ENCODE measurements around the gene ATF2.
"Not testable (repeated sequence)": the region's sequence is repeated elsewhere in the genome, so short reads cannot be mapped to it uniquely, and the experiment has no call there.

The ATF2 gene

DNA sequence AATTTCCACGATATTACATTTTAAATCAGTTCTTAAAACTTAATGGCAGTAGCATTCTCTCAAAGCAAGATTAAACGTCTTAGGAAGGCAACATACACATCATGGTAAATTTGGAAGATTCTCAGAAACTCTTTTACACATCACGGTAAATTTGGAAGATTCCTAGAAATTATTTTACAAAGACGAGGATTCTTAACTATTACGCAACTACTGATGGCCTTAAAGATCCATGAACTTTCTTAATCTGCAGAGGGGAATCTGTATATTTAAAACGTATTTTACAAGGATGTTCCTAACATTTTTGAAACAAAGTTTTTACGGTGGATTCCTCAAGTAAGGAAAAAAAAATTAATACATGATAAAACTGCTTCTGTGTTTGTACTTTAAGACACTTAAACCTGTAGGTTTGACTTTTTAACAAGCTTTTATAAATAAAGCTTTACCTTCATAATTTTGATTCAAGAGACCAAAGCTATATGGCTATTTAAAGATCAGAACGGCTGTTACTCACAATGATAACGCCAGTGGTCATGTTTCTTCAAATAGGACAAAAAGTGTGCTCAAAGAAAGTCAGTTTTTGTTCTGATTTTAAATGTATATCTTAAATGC, 1.7 kb downstream of the ATF2 start:
- DNase-seq (ENCODE audit: low spot score): no peak

DNA sequence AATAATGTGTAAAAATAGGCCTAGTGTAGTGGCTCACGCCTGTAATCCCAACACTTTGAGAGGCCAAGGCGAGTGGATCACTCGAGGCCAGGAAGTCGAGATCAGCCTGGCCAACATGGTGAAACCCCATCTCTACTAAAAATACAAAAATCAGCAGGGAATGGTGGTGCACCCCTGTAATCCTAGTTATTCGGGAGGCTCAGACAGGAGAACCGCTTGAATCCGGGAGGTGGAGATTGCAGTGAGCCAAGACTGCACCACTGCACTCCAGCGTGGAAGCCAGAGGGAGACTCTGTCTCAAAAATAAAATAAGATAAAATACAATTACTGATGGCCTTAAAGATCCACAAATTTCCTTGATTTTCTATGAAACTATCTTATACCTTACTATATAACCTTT, 3.8 kb downstream of the ATF2 start:
- no peak for DNase-seq (ENCODE audit: low spot score)

DNA sequence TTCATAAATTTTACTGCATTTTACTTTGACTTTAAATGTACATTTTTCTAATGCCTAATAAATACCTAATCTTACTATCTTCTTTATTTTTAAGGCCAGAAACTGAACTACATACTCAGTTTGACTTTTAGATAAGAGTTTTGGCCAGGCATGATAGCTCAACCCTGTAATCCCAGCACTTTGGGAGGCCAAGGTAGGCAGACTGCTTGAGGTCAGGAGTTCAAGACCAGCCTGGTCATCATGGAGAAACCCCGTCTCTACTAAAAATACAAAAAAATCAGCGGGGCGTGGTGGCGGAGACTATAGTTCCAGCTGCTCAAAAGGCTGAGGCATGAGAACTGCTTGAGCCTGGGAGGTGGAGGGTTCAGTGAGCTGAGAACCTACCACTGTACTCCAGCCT, 9.1 kb downstream of the ATF2 start:
- no peak for DNase-seq (ENCODE audit: low spot score)

DNA sequence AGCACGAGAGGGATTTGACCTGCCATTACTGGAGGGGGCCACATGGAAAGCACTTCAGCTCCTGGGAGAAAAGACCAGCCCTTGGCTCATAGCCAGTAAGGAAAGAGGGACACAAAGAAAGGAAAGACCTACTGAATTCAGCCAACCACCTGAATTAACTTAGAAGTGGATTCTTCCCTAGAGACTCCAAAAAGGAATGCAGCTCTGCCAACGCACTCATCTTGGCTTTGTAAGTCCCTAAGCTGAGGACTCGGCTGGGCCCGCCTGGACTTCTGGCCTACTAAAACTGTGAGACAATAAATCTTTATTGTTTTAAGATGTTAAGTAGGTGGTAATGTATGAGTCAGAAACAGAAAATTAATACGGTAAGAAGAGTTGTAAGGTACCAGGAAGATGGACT, 11.5 kb downstream of the ATF2 start:
- DNase-seq (ENCODE audit: low spot score): no peak

DNA sequence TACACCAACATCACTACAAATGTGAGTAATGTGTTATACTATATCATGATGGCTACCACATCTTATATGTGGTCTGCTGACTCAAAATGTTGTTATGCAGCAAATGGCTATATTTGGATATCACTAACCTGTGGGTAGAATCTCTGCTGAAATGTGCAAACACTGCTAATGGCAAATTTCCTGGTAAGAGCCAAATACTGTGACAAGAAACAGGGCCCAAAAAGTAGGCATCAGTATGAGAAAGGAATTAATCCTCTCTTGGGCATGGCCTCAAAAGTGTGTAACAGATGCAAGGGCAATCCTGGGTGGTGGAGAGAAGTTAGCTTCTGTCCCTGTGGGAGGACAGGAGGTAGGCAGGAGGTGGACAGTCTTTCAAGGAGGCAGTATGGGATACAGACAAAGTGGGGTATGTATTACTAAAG, 13.3 kb downstream of the ATF2 start:
- no peak for DNase-seq (ENCODE audit: low spot score)

DNA sequence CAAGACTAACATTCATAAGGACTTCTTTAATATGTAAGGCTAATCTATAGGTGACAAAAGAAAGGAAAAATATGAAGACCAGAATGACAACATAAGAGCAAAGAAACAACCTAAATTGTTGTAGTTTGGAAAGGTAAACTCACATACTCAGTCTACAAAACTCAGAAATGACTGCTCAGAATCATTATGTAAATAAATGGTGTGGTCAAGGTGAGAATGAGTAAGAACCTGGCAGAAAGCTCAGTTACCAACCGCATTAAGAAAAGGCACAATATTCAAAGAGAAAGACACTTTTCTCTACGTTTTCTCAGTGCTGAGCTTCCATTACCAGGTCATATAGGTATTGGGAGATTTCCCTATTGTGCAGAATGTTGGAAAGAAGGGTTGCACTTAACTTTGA, 15.8 kb downstream of the ATF2 start:
- no peak for DNase-seq (ENCODE audit: low spot score)

DNA sequence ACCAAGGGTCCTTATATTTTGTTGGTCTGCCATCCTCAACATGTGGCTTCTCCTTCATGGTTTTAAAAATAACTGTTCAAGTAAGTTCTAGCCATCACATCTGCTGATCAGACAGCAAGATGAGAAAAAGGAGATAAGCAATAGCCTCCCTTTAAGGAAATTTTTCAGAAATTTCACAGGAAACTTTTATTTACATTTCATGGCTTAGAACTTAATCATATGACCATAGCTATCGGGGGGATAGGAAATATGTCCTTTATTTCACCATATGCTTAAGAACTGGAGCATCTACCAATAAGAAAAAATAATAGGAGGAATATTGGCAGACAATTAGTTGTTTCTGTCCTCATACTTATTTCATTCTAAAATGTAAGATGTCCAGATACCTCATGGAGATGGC, 16.2 kb downstream of the ATF2 start:
- DNase-seq (ENCODE audit: low spot score): no peak

DNA sequence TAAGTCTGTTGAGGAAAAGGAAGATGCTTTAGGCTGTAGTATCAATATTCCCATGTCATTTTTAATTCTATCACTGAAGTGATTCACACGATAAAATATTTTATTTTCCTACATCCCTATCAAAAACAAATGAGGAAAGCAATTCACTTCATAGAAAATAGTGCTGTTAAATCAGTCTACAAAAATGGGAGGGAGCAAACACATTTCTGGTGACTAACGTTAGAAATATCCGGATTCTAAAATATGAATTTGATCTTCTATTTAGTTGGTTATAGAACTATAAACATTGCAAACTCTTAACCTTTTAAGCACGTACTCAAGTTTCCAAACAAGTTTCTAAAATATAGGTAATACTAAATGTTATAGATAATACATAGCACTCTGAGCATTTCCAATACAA, 20.8 kb downstream of the ATF2 start:
- no peak for DNase-seq (ENCODE audit: low spot score)

DNA sequence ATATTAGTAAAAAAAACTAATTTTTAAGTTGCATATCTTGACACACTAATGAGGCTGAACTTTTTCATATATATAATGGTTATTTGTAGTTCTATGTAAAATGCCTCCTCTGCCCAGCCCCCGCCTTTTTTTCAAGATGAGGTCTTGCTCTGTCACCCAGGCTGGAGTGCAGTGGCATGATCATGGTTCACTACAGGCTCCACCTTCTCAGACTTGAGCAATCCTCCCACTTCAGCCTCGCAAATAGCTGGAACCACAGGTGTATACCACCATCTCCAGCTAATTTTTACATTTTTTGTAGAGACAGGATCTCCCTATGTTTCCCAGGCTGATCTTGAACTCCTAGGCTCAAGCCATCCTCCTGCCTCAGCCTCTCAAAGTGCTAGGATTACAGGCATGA, 24.3 kb downstream of the ATF2 start:
- no peak for DNase-seq (ENCODE audit: low spot score)

DNA sequence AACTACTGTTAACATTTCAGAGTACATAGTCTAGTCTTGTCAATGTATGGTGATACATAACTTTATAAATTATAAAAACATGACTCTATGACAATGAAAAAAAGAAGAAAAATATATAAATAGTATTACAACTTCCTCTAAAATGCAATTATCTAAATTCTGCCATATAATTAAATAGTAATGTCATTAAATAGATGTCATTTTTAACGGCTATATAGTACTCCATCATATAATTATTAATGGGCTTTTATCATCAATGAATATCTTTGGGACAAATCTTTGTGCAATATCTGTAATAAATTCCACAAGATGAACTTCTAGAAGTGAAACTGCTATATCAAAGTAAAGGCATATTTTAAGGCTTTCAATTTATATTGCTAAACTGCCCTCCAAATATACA, 24.8 kb downstream of the ATF2 start:
- DNase-seq (ENCODE audit: low spot score): no peak

DNA sequence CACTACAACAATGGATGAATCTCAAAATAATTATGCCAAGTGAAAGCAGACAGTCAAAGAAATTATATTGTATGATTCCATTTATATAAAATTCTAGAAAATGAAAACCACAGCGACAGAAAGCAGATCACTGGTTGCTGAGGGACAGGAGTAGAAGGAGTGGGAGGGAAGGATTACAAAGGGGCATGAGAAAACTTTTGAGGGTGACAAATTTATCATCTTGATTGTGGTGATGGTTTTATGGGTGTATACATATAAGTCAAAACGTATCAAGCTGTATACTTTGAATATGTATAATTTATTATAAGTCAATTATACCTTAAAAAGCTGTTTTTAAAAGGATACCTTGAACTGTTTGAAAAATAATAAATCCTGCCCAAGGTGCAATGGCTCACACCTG, 27.7 kb downstream of the ATF2 start:
- DNase-seq (ENCODE audit: low spot score): no peak

DNA sequence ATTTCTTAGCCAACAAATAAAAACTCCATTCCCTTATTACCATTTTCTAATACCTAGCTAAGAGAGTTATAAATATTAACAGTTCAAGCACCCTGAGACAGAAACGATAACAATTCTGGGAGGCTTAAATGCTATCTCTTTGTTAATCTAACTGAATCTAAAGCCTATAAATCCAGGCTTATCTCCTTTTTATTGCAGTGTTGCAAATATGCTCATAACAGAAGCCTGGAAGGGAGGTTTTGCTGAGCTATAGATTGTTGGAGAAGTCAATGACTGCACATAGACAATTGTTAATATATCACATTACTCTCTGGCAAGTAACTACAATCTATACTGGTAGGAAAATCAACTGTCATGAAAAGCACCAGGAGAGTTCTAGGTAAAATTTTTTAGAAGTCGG, 30.2 kb downstream of the ATF2 start:
- DNase-seq (ENCODE audit: low spot score): no peak

DNA sequence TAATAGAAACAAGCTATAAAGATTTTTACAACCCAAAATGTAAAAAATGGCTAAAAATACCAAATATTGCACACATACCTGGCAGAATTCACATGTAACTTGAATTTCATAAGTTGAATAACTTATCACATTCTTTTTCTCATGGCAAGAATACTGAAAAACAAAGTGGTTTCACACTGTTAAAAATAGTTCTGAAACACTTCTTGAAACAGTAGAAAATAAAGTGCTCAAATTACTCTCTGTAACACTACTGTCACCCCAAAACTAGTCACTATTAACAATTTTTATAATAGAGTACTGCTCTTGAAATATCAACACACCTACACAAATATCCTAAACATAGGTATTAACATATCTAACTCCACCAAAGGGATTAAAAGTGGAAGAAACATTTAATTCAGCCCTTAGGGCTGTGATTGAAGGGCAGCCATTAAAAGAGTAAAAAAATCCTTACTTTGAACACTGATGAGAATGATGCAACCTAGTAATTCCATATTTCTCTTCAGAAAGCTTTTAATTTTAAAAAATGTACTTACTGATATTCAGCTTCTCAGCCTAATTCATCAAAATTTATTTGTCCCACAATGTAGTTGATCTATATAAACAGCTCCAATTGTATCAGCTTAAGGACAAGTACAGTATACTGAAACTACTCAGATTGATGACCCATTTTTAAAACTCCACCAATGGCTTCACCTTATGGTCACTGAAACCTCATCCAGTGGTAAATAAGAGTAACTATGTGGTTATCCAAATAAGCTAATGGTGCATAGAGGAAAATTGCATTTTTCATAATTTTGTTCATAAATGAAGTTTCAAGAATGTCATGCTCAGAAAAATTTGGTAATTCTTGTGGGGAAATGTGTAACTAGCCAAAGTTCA, 31.4 kb downstream of the ATF2 start:
- DNase-seq (ENCODE audit: low spot score): no peak

DNA sequence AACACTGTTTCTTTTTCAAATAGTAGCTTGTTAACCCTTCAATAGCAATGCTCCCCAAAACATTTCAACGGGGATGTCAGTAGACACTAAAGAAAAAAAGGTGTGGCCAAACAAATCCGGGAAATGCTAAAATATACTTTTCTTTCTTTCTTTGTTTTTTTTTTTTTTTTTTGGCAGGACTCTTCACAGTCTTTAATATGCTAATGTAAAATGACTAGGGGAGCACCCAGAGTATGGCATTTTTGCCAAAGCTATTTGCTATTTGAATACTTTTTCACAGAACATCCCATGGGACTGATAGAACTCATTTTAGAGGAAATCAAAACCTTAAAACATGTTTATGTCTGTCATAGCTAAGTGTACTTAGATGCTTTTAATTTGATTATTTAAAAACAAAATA, 32.1 kb downstream of the ATF2 start:
- DNase-seq (ENCODE audit: low spot score): no peak

DNA sequence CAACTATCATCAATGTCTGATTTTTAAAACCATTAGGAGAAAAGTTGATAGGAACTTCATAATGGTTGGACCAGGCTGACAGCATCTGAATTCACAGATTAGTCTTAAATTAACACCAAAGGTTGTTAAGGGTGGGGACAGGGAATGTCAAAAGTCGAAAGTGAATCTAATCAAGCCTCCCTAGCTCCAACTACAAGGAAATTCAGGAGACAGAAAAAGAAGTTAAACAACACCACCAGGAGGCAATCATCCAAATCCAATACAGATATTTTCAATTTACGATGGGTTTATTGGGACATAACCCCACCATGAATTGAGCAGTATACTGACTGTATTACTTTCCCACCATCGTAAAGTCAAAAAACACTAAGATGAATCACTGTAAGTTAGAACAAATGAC, 32.8 kb downstream of the ATF2 start:
- DNase-seq (ENCODE audit: low spot score): no peak

DNA sequence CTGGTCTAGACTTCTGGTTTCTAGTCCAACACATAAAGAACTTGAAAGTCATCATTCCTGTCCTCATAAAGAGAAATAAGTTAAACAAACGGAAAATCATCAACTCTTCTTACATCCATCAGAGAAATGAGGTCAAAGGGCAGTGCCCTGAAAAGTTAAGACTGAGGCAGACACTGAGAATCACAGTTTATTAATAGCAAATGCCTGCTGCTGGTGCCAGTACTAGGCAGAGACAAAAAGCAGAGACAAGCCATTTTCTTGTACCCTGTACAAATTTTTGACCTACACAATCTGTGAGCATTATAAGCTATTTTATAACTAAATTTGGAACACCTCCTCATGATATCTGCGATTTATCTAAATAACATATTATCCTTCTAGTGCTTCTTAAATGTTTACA, 36.8 kb downstream of the ATF2 start:
- DNase-seq (ENCODE audit: low spot score): no peak

DNA sequence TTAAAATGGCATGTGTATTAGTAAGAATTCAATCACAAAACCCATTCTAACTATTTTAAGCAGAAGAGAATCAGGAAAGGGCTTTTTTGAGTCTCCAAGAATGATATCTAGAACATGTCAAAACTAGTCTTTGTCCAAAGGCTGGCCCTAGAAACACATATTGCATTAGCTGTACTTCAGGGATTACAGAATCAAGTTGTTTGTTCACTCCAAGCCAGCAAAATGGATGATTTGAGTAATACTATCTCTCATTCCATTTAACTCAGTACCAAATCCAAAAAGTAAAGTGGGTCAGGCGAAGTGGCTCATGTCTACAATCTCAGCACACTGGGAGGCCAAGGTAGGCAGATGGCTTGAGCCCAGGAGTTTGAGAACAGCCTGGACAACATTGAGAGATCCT, 41.3 kb downstream of the ATF2 start:
- DNase-seq (ENCODE audit: low spot score): no peak

DNA sequence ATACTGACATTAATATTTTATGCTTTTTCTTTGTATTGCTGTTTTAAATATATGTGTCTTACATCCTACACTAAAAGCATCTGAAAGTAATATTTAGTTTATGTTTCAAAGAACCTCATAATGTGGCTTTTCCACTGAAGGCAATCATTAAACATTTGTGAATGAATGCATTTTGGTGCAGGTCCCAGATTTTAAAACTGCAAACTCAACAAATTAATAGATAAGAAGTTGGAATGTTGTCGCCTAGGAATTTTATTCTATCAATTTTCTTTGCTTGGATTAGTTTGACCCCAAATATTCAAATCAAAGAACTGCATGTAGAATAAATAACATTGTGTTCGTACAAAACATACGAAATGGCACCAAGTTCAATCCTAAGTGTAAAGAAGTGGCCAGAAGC, 44.7 kb downstream of the ATF2 start:
- no peak for DNase-seq (ENCODE audit: low spot score)

DNA sequence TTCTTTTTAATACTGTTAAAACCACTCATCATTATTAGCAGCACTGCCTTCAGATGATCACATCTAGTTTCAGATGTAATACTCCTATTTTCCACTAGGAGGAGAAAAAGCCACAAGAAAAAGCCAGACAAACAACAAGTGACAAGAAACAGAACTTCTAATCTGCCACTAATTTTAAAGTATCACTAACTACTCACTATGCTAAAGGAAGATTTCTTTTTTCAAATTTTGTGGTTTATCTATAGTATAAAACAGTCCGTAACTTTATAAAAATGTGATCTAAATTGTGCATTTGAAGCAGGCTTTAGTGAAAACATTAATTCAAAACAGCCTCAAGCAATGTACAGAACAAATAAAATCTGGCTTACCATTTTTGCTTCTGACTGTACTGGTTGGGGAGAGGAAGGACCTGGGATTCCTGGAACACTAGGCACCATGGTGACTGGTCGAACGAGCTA, 56.8 kb downstream of the ATF2 start:
- peak; percentile 23 for DNase-seq (ENCODE audit: low spot score)

DNA sequence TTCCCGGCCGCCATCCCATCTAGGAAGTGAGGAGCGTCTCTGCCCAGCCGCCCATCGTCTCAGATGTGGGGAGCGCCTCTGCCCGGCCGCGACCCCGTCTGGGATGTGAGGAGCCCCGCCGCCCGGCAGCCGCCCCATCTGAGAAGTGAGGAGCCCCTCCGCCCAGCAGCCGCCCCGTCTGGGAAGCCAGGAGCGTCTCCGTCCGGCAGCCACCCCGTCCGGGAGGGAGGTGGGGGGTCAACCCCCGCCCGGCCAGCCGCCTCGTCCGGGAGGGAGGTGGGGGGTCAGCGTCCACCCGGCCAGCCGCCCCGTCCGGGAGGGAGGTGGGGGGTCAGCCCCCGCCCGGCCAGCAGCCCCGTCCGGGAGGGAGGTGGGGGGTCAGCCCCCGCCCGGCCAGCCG, 59.9 kb downstream of the ATF2 start:
- not testable (repeated sequence) for DNase-seq (ENCODE audit: low spot score)

DNA sequence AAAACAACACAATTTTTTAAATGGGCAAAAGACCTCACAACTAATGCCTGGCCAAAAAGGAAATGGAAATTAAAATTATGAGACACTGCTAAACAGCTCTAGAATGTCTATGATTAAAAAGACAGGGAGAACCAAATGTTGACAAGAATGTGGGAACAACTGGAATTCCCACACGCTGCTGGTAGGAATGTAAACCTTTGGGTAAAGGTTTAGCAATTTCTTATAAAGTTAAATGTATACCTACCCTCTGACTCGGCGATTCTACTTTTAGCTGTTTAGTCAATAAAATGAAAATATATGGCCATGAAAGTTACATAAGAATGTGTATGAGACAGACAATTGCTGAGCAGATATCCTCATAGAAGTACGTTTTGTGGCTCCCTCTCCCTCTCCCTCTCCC, 60.9 kb downstream of the ATF2 start:
- DNase-seq (ENCODE audit: low spot score): no peak

DNA sequence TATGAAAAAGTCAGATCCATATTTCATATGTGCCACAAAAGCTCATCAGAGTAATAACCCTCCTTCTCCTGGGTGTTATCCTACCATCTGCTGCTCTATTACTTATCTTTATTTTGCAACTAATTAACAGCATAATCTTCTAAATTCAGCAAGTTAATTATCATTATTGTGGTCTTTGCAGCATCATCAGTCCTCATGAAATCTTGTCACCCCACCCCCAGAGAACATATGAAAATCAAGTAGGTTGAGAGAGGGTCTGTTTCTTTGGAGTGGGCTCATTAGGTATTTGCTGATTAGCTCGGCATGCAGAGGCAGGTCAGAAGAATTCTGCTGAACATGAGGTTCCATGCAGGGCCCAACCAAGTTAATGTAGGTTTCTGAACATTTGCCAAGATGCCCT, 64.8 kb downstream of the ATF2 start:
- DNase-seq (ENCODE audit: low spot score): no peak

DNA sequence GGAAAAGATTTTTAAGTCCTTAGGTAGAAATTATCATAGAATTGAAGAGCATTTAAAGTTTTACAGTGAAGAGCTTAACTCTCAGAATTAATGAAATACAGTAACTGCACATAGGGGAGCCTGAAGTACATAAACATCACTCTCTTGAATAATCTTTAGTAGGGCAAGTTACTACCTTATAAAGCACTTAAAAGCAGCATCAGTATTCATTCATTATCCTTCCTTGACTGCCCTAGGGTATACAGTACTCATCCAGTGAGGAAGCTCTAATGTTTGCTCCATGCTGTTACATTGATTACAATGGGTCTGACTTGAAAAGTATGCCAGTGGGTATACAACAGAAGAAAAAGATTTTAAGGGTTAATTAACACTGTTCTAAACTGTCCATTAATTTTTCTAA, 66.5 kb downstream of the ATF2 start:
- no peak for DNase-seq (ENCODE audit: low spot score)

DNA sequence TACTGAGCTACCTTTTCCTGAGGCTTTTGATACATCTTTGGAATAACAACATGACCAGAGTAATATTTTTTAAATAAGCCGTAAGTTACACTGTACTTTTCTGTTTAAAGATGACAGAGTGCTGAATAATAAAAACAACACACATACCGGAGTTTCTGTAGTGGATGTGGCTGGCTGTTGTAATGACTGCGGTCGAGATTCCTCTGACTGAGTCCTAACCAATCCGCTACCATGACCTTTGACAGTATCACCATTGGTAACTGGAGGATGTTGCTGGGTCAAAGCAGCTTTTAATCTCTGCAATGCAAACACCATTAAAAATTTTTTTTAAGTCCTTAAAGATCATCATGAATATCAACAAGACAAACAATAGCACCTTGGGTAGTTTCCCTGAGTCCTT, 70.7 kb downstream of the ATF2 start:
- no peak for DNase-seq (ENCODE audit: low spot score)

Data from HuH-7.5 (cell line).